ENCODE data around the gene RNASE8.

GRCh38 chr14:21048638-21049037 is 9.0 kb upstream of the RNASE8 start:
- TF ChIP-seq, protein P1, sequence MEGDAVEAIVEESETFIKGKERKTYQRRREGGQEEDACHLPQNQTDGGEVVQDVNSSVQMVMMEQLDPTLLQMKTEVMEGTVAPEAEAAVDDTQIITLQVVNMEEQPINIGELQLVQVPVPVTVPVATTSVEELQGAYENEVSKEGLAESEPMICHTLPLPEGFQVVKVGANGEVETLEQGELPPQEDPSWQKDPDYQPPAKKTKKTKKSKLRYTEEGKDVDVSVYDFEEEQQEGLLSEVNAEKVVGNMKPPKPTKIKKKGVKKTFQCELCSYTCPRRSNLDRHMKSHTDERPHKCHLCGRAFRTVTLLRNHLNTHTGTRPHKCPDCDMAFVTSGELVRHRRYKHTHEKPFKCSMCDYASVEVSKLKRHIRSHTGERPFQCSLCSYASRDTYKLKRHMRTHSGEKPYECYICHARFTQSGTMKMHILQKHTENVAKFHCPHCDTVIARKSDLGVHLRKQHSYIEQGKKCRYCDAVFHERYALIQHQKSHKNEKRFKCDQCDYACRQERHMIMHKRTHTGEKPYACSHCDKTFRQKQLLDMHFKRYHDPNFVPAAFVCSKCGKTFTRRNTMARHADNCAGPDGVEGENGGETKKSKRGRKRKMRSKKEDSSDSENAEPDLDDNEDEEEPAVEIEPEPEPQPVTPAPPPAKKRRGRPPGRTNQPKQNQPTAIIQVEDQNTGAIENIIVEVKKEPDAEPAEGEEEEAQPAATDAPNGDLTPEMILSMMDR (conservative IDR thresholded peaks at IDR 0.05) = no peak
- no peak for TF ChIP-seq ZFX (IDR thresholded peaks at IDR 0.05)

Data from C4-2B (cell line).